ENCODE data around the gene DCUN1D3.

GRCh38 chr16:20899071-20899470 lies 1.1 kb downstream of the DCUN1D3 start:
- no peak for TF ChIP-seq POLR2AphosphoS5 (IDR thresholded peaks at IDR 0.05; ENCODE audit: borderline replicate concordance, low read depth, low read length)
- no peak for TF ChIP-seq EZH2 (IDR thresholded peaks at IDR 0.05)

Data from SK-N-MC (cell line).